Fibroblast of lung (primary cell): ENCODE measurements around the gene OSBPL6. TPM values are rescaled to one million over a fixed set of nuclear protein-coding genes. Genes with fewer than 3 reads are reported as not detected.

Experiments used
- DNase-seq, 2 donors: peaks; one replicate each; pipeline versions ENCODE4 v3.0.0 to v3.0.0-alpha.2; 2010; ENCODE audit warnings: low read depth in 2 of 2
- H2AFZ ChIP-seq: 2 replicates; pipeline ENCODE4 v1.5.1; 2012; ENCODE audit warnings: low read length, control low read depth, inconsistent platforms
- H3K27ac ChIP-seq: 2 replicates; pipeline ENCODE4 v1.5.1; 2011; ENCODE audit warnings: low read length, control low read depth; ENCODE audit not compliant: insufficient read depth
- H3K27me3 ChIP-seq: 2 replicates; pipeline ENCODE4 v1.5.1; 2011; ENCODE audit warnings: mild to moderate bottlenecking, low read length; ENCODE audit not compliant: control insufficient read depth, insufficient read depth
- H3K36me3 ChIP-seq: 2 replicates; pipeline ENCODE4 v1.5.1; 2011; ENCODE audit warnings: low read length; ENCODE audit not compliant: control insufficient read depth, insufficient read depth
- H3K4me1 ChIP-seq: 2 replicates; pipeline ENCODE4 v1.5.1; 2011; ENCODE audit warnings: low read length; ENCODE audit not compliant: control insufficient read depth, insufficient read depth; ENCODE audit errors: extremely low read depth
- H3K4me2 ChIP-seq: 2 replicates; pipeline ENCODE4 v1.5.1; 2011; ENCODE audit warnings: low read length, control low read depth; ENCODE audit not compliant: insufficient read depth; ENCODE audit errors: extremely low read depth
- H3K4me3 ChIP-seq, 4 experiments: fragments of 200-600 bp in 1 of 4; sonication (generic) in 1 of 4; replicated peaks in 1 of 4; 2 replicates each; pipeline ENCODE4 v1.5.1; 2011 to 2016; ENCODE audit warnings: low read length in 4 of 4, low read depth in 3 of 4, mild to moderate bottlenecking in 3 of 4, control low read depth in 2 of 4, inconsistent platforms in 1 of 4, mixed read lengths in 1 of 4; ENCODE audit not compliant: insufficient read depth in 1 of 4; ENCODE audit errors: control extremely low read depth in 1 of 4
- H3K79me2 ChIP-seq: 2 replicates; pipeline ENCODE4 v1.5.1; 2012; ENCODE audit warnings: mild to moderate bottlenecking, low read length, inconsistent platforms; ENCODE audit not compliant: control insufficient read depth, insufficient read depth
- H3K9ac ChIP-seq: 2 replicates; pipeline ENCODE4 v1.5.1; 2011; ENCODE audit warnings: mild to moderate bottlenecking, low read length, control low read depth; ENCODE audit not compliant: insufficient read depth
- H3K9me3 ChIP-seq: 2 replicates; pipeline ENCODE4 v1.5.1; 2012; ENCODE audit warnings: low read depth, low read length; ENCODE audit not compliant: control insufficient read depth, insufficient read depth
- H4K20me1 ChIP-seq: 2 replicates; pipeline ENCODE4 v1.5.1; 2011; ENCODE audit warnings: low read length; ENCODE audit not compliant: control insufficient read depth, insufficient read depth; ENCODE audit errors: extremely low read depth
- CTCF ChIP-seq, 2 donors: IDR thresholded peaks in 1 of 2; conservative IDR thresholded peaks in 1 of 2; 1 replicate in 1 of 2; 2 replicates in 1 of 2; pipeline ENCODE4 v1.5.1; 2011 to 2012; ENCODE audit warnings: low read length in 2 of 2, control low read depth in 1 of 2, inconsistent platforms in 1 of 2, low read depth in 1 of 2, mild to moderate bottlenecking in 1 of 2
- EZH2 ChIP-seq: IDR thresholded peaks from 2 replicates; pipeline ENCODE4 v1.5.1; 2012; ENCODE audit warnings: low read length, control low read depth, mild to moderate bottlenecking; ENCODE audit errors: missing control alignments
- polyA plus RNA-seq, 2 donors: library from polyadenylated mRNA; depleted of rRNA in 1 of 2; stranded (reverse) in 1 of 2; unstranded in 1 of 2; fragments of >200 nt; gene quantifications; 2 replicates each; pipeline ENCODE4 v1.2.1, GENCODE V29; 2011 to 2012; ENCODE audit warnings: missing spikeins in 1 of 2
- total RNA-seq: library from RNA; depleted of rRNA; stranded (reverse); fragments of >200 nt; gene quantifications from 2 replicates; pipeline ENCODE4 v1.2.1, GENCODE V29; 2014

The OSBPL6 gene
- total and polyA plus RNA-seq, 2 donors (not counting 1 experiment from before 2014, with no cell fraction given) = 1.0 to 5.3 TPM

GRCh38 chr2:178325268-178325667, 131.0 kb downstream of the OSBPL6 start:
- H4K20me1 ChIP-seq = no peaks in the 10 kb centered on the region
- H3K36me3 ChIP-seq = no peaks in the 10 kb centered on the region
- H3K27me3 ChIP-seq = no peaks in the 10 kb centered on the region
- TF ChIP-seq EZH2 = no peak
- no peak for TF ChIP-seq CTCF (conservative IDR thresholded peaks at IDR 0.05 in 1 of 2, IDR thresholded peaks at IDR 0.05 in 1 of 2; ENCODE audit: low read depth in 1 of 2, low read length in 2 of 2)
- H3K9ac ChIP-seq = no peak overlapping the region
- H3K4me2 ChIP-seq = no peak overlapping the region
- H3K79me2 ChIP-seq = no peaks in the 10 kb centered on the region
- H3K4me3 ChIP-seq = no peak overlapping the region
- H3K4me1 ChIP-seq = no peaks in the 10 kb centered on the region
- no peak overlapping the region for H3K27ac ChIP-seq
- no peak overlapping the region for H2AFZ ChIP-seq
- H3K9me3 ChIP-seq = no peaks in the 10 kb centered on the region
- DNase-seq = no peak

GRCh38 chr2:178327516-178327915, 133.2 kb downstream of the OSBPL6 start:
- H3K27ac ChIP-seq = no peak overlapping the region

GRCh38 chr2:178328037-178328436, 133.7 kb downstream of the OSBPL6 start:
- no peak for TF ChIP-seq EZH2
- TF ChIP-seq CTCF (conservative IDR thresholded peaks at IDR 0.05 in 1 of 2, IDR thresholded peaks at IDR 0.05 in 1 of 2; ENCODE audit: low read depth in 1 of 2, low read length in 2 of 2) = no peak
- Histone ChIP-seq H3K27me3 (no peaks in the 10 kb centered on the region), H3K4me3 (no peak overlapping the region), H3K27ac (no peak overlapping the region), H2AFZ (no peak overlapping the region), H3K4me1 (no peaks in the 10 kb centered on the region), H3K36me3 (no peaks in the 10 kb centered on the region), H3K79me2 (no peaks in the 10 kb centered on the region), H3K4me2 (no peak overlapping the region), H4K20me1 (no peaks in the 10 kb centered on the region), H3K9me3 (no peaks in the 10 kb centered on the region), H3K9ac (no peak overlapping the region)
- DNase-seq = peak; percentile 48 to 64

More at GRCh38 chr2:178327516-178327915, 133.2 kb downstream of the OSBPL6 start:
- H2AFZ ChIP-seq = no peak overlapping the region
- no peak overlapping the region for H3K4me2 ChIP-seq
- no peaks in the 10 kb centered on the region for H3K27me3 ChIP-seq
- H3K4me3 ChIP-seq = no peak overlapping the region
- no peaks in the 10 kb centered on the region for H3K4me1 ChIP-seq
- peak in 1 of 2 donors; percentile 53 for DNase-seq
- H4K20me1 ChIP-seq = no peaks in the 10 kb centered on the region
- no peaks in the 10 kb centered on the region for H3K79me2 ChIP-seq
- TF ChIP-seq EZH2 (no peak), CTCF (conservative IDR thresholded peaks at IDR 0.05 in 1 of 2, IDR thresholded peaks at IDR 0.05 in 1 of 2; ENCODE audit: low read depth in 1 of 2, low read length in 2 of 2) (no peak)
- H3K9me3 ChIP-seq = no peaks in the 10 kb centered on the region
- no peaks in the 10 kb centered on the region for H3K36me3 ChIP-seq
- H3K9ac ChIP-seq = no peak overlapping the region
